Panc1 (cell line): ENCODE results near the gene NIFK.

ENCODE experiments used
- CTCF ChIP-seq: fragments of 450-650 bp; IDR thresholded peaks from 2 replicates; pipeline ENCODE4 v1.5.1; 2017; ENCODE audit warnings: mild to moderate bottlenecking
- POLR2AphosphoS5 ChIP-seq: IDR thresholded peaks from 2 replicates; pipeline ENCODE4 v1.6.1; 2012; ENCODE audit warnings: mild to moderate bottlenecking, low read depth, low read length, moderate library complexity
- REST ChIP-seq, 2 experiments: IDR thresholded peaks; 2 replicates each; pipeline ENCODE4 v1.6.1; 2011 to 2012; ENCODE audit warnings: low read depth in 2 of 2, control low read depth in 1 of 2, low read length in 1 of 2, mild to moderate bottlenecking in 1 of 2, moderate library complexity in 1 of 2; ENCODE audit not compliant: insufficient read depth in 1 of 2
- SIN3A ChIP-seq: IDR thresholded peaks from 2 replicates; pipeline ENCODE4 v1.6.1; 2012; ENCODE audit warnings: low read depth, mild to moderate bottlenecking, low read length, moderate library complexity, borderline replicate concordance; ENCODE audit not compliant: insufficient read depth
- TCF7L2 ChIP-seq: IDR thresholded peaks from 2 replicates; pipeline ENCODE4 v1.6.1; 2011; ENCODE audit warnings: mild to moderate bottlenecking, low read depth, low read length, inconsistent platforms

- TF ChIP-seq CTCF (no peak), TCF7L2 (no peak), SIN3A (no peak), REST (IDR thresholded peaks at IDR 0.05; ENCODE audit: insufficient read depth in 1 of 2, low read depth in 2 of 2, low read length in 1 of 2) (no peak), POLR2AphosphoS5 (no peak)
Measured at GRCh38 chr2:121764681-121765228, 28.1 kb upstream of the NIFK start.
